Measurements from ENCODE around the gene S100A13.

DNA sequence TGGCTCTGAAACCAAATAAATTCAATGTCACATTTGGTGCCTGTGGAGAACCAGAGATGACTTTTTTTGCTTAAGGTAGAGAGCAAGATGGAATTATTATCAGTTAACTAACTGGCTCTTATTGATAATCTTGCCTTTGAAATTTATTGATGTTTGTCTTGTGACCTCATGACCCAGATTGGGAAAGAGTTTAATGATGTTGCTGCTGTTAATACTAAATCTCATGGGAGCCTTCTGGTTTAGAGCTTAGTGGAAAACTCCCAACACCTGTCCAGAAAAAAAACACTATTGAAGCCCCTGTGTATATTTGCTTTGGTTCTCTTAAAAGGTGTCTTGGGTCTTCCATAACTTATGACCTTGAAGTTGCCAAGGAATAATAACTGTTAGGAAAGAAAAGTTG lies 16.5 kb upstream of the S100A13 start:
- TF ChIP-seq CTCF (IDR thresholded peaks at IDR 0.05; ENCODE audit: low read length) (no peak), EZH2 (IDR thresholded peaks at IDR 0.05; ENCODE audit: borderline replicate concordance, low read length) (no peak)

All from OCI-LY1 (cell line).